Suprapubic skin (tissue), 3 donors: ENCODE data around the gene LHX2.

Source experiments
- EP300 ChIP-seq: sonication (generic); formaldehyde crosslinking; IDR thresholded peaks from one replicate; pipeline ENCODE4 v1.6.1; 2017; ENCODE audit warnings: antibody characterized with exemption
- POLR2A ChIP-seq, 2 donors: fragments of 450-650 bp; IDR thresholded peaks; one replicate each; pipeline ENCODE4 v1.6.1; 2017; ENCODE audit warnings: antibody characterized with exemption in 2 of 2, mild to moderate bottlenecking in 2 of 2, moderate library complexity in 2 of 2
- TF ChIP-seq, protein P1 (sequence below), 2 donors: fragments of 200-600 bp in 1 of 2; fragments of 450-650 bp in 1 of 2; sonication (generic) in 1 of 2; IDR thresholded peaks; one replicate each; pipeline ENCODE4 v1.5.1; 2016 to 2019; ENCODE audit warnings: antibody characterized with exemption in 2 of 2, mild to moderate bottlenecking in 1 of 2, moderate library complexity in 1 of 2

DNA sequence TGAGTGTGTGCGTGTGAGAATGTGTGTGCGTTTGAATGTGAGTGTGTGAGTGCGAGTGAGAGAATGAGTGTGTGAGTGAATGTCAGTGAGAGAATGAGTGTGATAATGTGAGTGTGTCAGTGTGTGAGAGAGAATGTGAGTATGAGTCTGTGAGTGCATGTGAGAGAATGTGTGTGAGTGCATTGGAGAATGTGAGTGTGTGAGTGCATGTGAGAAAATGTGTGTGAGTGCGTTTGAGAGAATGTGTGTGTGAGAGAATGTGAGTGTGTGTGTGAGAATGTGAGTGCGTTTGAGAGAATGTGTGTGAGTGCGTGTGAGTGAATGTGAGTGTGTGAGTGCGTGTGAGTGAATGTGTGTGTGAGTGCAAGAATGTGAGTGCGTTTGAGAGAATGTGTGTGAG lies 39.0 kb upstream of the LHX2 start:
- TF ChIP-seq, protein P1, sequence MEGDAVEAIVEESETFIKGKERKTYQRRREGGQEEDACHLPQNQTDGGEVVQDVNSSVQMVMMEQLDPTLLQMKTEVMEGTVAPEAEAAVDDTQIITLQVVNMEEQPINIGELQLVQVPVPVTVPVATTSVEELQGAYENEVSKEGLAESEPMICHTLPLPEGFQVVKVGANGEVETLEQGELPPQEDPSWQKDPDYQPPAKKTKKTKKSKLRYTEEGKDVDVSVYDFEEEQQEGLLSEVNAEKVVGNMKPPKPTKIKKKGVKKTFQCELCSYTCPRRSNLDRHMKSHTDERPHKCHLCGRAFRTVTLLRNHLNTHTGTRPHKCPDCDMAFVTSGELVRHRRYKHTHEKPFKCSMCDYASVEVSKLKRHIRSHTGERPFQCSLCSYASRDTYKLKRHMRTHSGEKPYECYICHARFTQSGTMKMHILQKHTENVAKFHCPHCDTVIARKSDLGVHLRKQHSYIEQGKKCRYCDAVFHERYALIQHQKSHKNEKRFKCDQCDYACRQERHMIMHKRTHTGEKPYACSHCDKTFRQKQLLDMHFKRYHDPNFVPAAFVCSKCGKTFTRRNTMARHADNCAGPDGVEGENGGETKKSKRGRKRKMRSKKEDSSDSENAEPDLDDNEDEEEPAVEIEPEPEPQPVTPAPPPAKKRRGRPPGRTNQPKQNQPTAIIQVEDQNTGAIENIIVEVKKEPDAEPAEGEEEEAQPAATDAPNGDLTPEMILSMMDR (IDR thresholded peaks at IDR 0.05): no peak
- no peak for TF ChIP-seq EP300
- TF ChIP-seq POLR2A (IDR thresholded peaks at IDR 0.05): no peak
